GM06990 (cell line): ENCODE data around the gene KLHL11.
"Not testable (repeated sequence)": the region's sequence is repeated elsewhere in the genome, so short reads cannot be mapped to it uniquely, and the experiment has no call there.

ENCODE experiments used
- DNase-seq: peaks from one replicate; pipeline ENCODE4 v3.0.0-alpha.2; 2011; ENCODE audit not compliant: insufficient read length; ENCODE audit errors: extremely low read depth
- H3K27me3 ChIP-seq: replicated peaks from 2 replicates; pipeline ENCODE4 v1.6.0; 2011; ENCODE audit warnings: low read length; ENCODE audit not compliant: control insufficient read depth, insufficient read depth
- H3K36me3 ChIP-seq: 2 replicates; pipeline ENCODE4 v1.5.1; 2011; ENCODE audit warnings: low read length; ENCODE audit not compliant: control insufficient read depth, insufficient read depth
- H3K4me3 ChIP-seq: replicated peaks from 2 replicates; pipeline ENCODE4 v1.5.1; 2011; ENCODE audit warnings: low read depth, mild to moderate bottlenecking, control low read depth, low read length
- TF ChIP-seq, protein P1 (sequence below): IDR thresholded peaks from 2 replicates; pipeline ENCODE4 v1.5.1; 2011; ENCODE audit warnings: low read length, control low read depth, mild to moderate bottlenecking, inconsistent platforms; ENCODE audit not compliant: insufficient read depth, poor library complexity, severe bottlenecking

The KLHL11 gene

GRCh38 chr17:41863074-41863848, 2.0 kb downstream of the KLHL11 start:
- Histone ChIP-seq H3K27me3 (no peaks in the 10 kb centered on the region), H3K4me3 (peak overlapping the region; percentile 98; the same call in 1 of the 2 replicates), H3K36me3 (no peaks in the 10 kb centered on the region; the same call in 1 of the 2 replicates)
- DNase-seq, result no peak
- TF ChIP-seq, protein P1, sequence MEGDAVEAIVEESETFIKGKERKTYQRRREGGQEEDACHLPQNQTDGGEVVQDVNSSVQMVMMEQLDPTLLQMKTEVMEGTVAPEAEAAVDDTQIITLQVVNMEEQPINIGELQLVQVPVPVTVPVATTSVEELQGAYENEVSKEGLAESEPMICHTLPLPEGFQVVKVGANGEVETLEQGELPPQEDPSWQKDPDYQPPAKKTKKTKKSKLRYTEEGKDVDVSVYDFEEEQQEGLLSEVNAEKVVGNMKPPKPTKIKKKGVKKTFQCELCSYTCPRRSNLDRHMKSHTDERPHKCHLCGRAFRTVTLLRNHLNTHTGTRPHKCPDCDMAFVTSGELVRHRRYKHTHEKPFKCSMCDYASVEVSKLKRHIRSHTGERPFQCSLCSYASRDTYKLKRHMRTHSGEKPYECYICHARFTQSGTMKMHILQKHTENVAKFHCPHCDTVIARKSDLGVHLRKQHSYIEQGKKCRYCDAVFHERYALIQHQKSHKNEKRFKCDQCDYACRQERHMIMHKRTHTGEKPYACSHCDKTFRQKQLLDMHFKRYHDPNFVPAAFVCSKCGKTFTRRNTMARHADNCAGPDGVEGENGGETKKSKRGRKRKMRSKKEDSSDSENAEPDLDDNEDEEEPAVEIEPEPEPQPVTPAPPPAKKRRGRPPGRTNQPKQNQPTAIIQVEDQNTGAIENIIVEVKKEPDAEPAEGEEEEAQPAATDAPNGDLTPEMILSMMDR, result no peak

DNA sequence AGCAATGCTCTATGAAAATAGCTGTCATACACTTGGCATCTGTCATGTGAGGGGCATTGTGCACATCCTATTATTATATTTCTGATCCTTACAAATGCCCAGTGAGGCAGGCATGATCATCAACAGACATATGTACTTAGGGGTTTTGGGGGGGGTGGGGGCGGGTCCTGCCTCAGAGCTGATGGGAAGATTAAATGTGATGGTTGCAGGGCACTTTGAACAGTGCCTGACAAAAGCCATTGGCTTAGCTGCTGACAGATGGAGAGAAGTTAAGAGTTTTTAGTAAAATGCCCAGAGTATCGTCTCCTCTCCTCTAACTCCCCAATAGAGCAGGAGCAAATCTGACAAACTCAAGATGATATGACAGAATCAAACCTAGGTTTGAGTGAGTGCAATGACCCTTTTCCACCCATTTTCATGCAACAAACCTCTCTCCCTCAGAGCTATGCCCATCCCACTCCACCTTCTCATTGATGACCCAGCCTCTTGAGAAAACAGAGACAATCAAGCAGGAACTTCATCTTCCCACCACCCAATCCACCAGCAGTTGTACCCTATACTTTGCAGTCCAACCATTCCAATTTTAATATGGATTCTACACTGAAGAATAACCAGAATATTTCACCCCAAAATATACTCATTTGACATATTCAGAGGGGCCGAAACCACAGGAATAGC, 4.8 kb downstream of the KLHL11 start:
- DNase-seq, result no peak
- TF ChIP-seq, protein P1, result no peak
- H3K27me3 ChIP-seq, result no peaks in the 10 kb centered on the region
- no peaks in the 10 kb centered on the region; the same call in 1 of the 2 replicates for H3K36me3 ChIP-seq
- no peak overlapping the region for H3K4me3 ChIP-seq

- not testable (repeated sequence) for H3K27me3 ChIP-seq, H3K4me3 ChIP-seq, DNase-seq, H3K36me3 ChIP-seq
Observed at GRCh38 chr17:41851382-41851781, 13.8 kb downstream of the KLHL11 start.

DNA sequence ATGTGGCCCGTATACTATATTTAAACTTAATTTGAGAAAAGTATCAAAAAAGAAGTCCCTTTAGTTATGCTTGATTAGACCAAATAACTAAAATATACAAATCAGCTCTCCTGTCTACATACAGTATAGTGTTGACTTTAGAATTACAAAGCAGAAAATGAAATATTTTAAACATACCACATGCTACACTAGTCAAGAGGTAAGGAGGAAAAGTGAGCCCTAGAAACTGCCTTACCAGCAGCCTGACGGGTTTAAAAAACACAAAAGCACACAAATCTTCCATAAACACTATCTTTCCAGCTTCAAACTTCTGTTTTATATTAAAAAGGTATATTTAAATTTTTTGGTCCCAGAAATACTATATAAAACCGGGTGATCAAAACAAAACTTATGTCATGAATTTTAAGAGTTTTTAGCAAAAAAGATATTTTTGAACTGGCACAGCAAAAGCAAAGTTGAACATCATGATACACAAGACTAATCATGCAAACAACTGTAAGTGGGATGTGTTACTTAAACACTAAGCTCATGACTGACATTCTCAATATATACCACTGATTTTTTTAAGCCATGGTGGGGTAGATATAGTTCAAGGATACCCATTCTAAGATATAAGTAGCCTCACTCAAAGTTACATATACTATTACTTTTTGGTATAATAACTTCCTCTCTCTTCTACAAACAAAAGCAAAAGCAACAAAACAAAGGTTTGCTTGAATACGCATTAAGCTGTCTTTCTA, 15.8 kb downstream of the KLHL11 start:
- Histone ChIP-seq H3K4me3 (no peak overlapping the region), H3K27me3 (no peaks in the 10 kb centered on the region), H3K36me3 (peaks cover 3% of the 10 kb centered on the region)
- DNase-seq, result no peak
- TF ChIP-seq, protein P1, result no peak

- no peak for DNase-seq
- Histone ChIP-seq H3K36me3 (peaks cover 3% of the 10 kb centered on the region), H3K27me3 (no peaks in the 10 kb centered on the region), H3K4me3 (no peak overlapping the region)
- TF ChIP-seq, protein P1, result no peak
Observed at GRCh38 chr17:41848788-41849187, 16.4 kb downstream of the KLHL11 start.

DNA sequence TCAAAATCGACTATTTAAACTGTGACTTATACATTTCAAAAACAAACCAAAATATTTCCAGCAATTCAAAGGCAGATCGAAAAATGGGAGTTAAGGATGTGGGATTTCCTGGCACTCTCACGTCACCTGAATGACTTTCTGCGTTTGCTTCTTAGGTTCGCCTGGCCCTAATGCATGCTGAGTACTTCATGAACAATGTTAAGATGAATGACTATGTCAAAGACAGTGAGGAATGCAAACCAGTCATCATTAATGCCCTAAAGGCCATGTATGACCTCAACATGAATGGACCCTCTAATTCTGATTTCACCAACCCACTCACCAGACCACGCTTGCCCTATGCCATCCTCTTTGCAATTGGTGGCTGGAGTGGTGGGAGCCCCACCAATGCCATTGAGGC, 20.3 kb downstream of the KLHL11 start:
- H3K36me3 ChIP-seq, result no peaks in the 10 kb centered on the region
- H3K27me3 ChIP-seq, result no peaks in the 10 kb centered on the region
- H3K4me3 ChIP-seq, result no peak overlapping the region
- no peak for DNase-seq
- TF ChIP-seq, protein P1, result no peak

DNA sequence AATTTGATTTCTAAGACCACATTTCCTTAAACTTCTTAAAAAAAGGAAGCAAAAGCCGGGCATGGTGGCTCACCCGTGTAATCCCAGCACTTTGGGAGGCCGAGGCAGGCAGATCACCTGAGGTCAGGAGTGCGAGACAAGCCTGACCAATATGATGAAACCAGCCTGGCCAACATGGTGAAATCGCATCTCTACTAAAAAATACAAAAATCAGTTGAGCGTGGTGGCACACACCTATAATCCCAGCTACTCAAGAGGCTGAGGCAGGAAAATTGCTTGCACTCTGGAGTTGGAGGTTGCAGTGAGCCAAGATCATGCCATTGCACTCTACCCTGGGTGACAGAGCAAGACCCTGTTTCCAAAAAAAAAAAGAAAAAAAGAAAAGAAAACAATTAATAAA, 24.4 kb downstream of the KLHL11 start:
- not testable (repeated sequence) for H3K4me3 ChIP-seq, H3K27me3 ChIP-seq, DNase-seq, H3K36me3 ChIP-seq

- H3K27me3 ChIP-seq, H3K4me3 ChIP-seq, DNase-seq, H3K36me3 ChIP-seq: not testable (repeated sequence)
Observed at GRCh38 chr17:41839448-41839847, 25.8 kb downstream of the KLHL11 start.
